ENCODE results near the gene ARTN. TPM values are rescaled to one million over a fixed set of nuclear protein-coding genes. Genes with fewer than 3 reads are reported as not detected.

ARTN gene
- total and polyA plus RNA-seq, 9 of the 15 experiments (the other 6 are each of a cell fraction or from before 2014, with no cell fraction given), result 0.06 to 0.38 TPM; not detected in 7

DNA sequence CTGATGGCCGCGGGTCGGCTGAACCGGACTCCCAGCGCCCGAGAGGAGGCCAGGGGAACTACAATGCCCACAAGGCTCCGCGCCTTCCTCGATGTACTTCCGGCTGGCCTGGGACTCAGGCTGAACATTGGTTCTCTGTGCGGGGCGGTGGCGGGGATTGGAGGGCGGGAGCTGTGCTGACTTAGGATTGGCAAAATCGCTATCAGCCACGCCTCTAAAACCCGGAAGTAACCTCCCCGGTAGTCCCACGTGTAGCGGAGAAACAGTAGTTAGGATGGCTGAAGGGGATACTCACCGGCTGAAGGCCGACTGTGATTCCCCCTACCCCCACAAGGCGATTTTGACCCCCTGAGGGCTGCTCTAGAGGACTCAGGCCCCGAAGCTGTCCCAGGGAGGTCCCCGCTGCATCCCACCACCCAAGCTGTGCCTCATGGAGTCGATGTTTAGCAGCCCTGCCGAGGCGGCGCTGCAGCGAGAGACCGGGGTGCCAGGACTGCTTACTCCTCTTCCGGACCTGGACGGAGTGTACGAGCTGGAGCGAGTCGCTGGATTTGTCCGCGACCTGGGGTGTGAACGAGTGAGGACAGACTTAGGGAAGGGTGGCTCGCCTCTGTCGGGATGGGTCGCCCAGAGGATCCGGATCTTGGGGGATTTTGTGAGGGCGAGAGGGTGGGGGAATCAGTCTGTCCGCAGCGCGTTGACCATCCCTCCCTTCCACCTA, 36.3 kb downstream of the ARTN start, which contains the start of gene DPH2 (continued):
- TF ChIP-seq, protein P1, sequence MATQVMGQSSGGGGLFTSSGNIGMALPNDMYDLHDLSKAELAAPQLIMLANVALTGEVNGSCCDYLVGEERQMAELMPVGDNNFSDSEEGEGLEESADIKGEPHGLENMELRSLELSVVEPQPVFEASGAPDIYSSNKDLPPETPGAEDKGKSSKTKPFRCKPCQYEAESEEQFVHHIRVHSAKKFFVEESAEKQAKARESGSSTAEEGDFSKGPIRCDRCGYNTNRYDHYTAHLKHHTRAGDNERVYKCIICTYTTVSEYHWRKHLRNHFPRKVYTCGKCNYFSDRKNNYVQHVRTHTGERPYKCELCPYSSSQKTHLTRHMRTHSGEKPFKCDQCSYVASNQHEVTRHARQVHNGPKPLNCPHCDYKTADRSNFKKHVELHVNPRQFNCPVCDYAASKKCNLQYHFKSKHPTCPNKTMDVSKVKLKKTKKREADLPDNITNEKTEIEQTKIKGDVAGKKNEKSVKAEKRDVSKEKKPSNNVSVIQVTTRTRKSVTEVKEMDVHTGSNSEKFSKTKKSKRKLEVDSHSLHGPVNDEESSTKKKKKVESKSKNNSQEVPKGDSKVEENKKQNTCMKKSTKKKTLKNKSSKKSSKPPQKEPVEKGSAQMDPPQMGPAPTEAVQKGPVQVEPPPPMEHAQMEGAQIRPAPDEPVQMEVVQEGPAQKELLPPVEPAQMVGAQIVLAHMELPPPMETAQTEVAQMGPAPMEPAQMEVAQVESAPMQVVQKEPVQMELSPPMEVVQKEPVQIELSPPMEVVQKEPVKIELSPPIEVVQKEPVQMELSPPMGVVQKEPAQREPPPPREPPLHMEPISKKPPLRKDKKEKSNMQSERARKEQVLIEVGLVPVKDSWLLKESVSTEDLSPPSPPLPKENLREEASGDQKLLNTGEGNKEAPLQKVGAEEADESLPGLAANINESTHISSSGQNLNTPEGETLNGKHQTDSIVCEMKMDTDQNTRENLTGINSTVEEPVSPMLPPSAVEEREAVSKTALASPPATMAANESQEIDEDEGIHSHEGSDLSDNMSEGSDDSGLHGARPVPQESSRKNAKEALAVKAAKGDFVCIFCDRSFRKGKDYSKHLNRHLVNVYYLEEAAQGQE (IDR thresholded peaks at IDR 0.05; ENCODE audit: borderline replicate concordance), result peak; percentile 15; the same call in 1 of the 2 replicates
- TF ChIP-seq, protein P1 (CRISPR knock-in tag; IDR thresholded peaks at IDR 0.05; ENCODE audit: low read depth), result no peak; the same call in 1 of the 2 replicates
- TF ChIP-seq TOE1 (IDR thresholded peaks at IDR 0.05; ENCODE audit: borderline replicate concordance) (no peak), TOE1 (CRISPR knock-in tag; IDR thresholded peaks at IDR 0.05; ENCODE audit: borderline replicate concordance, low read depth) (no peak), ZFP91 (CRISPR knock-in tag; IDR thresholded peaks at IDR 0.05) (0 out of 2 replicates have a peak, but pooled peaks have one; percentile 26)
- TF ChIP-seq, protein P2, sequence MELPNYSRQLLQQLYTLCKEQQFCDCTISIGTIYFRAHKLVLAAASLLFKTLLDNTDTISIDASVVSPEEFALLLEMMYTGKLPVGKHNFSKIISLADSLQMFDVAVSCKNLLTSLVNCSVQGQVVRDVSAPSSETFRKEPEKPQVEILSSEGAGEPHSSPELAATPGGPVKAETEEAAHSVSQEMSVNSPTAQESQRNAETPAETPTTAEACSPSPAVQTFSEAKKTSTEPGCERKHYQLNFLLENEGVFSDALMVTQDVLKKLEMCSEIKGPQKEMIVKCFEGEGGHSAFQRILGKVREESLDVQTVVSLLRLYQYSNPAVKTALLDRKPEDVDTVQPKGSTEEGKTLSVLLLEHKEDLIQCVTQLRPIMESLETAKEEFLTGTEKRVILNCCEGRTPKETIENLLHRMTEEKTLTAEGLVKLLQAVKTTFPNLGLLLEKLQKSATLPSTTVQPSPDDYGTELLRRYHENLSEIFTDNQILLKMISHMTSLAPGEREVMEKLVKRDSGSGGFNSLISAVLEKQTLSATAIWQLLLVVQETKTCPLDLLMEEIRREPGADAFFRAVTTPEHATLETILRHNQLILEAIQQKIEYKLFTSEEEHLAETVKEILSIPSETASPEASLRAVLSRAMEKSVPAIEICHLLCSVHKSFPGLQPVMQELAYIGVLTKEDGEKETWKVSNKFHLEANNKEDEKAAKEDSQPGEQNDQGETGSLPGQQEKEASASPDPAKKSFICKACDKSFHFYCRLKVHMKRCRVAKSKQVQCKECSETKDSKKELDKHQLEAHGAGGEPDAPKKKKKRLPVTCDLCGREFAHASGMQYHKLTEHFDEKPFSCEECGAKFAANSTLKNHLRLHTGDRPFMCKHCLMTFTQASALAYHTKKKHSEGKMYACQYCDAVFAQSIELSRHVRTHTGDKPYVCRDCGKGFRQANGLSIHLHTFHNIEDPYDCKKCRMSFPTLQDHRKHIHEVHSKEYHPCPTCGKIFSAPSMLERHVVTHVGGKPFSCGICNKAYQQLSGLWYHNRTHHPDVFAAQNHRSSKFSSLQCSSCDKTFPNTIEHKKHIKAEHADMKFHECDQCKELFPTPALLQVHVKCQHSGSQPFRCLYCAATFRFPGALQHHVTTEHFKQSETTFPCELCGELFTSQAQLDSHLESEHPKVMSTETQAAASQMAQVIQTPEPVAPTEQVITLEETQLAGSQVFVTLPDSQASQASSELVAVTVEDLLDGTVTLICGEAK (IDR thresholded peaks at IDR 0.05), result peak; percentile 98
- TF ChIP-seq, protein P2 (CRISPR knock-in tag; IDR thresholded peaks at IDR 0.05), result no peak

Measured in K562 (cell line).